H1 (cell line): ENCODE measurements around the gene CDCP1. TPM values are rescaled to one million over a fixed set of nuclear protein-coding genes. Genes with fewer than 3 reads are reported as not detected.

Experiments
- BACH1 ChIP-seq: IDR thresholded peaks from 2 replicates; pipeline ENCODE4 v1.6.1; 2012; ENCODE audit warnings: low read length, improper control_type of control experiment
- JUN ChIP-seq: IDR thresholded peaks from 2 replicates; pipeline ENCODE4 v1.6.1; 2011; ENCODE audit warnings: low read depth, mild to moderate bottlenecking, improper control_type of control experiment, low read length
- KDM4A ChIP-seq: IDR thresholded peaks from one replicate; pipeline ENCODE4 v1.7.1; 2012; ENCODE audit warnings: low read depth, mild to moderate bottlenecking, moderate library complexity, low read length, inconsistent platforms; ENCODE audit not compliant: severe bottlenecking
- SIN3A ChIP-seq, 2 experiments: IDR thresholded peaks in 1 of 2; conservative IDR thresholded peaks in 1 of 2; 2 replicates each; pipeline ENCODE4 v1.6.1; 2011 to 2012; ENCODE audit warnings: low read length in 2 of 2, improper control_type of control experiment in 1 of 2, low read depth in 1 of 2, mild to moderate bottlenecking in 1 of 2
- polyA plus RNA-seq, 7 experiments: library from polyadenylated mRNA; depleted of rRNA in 3 of 7; stranded (reverse) in 5 of 7; unstranded in 2 of 7; fragments of >200 nt in 5 of 7; fragments of 200-250 nt in 2 of 7; gene quantifications; 1 replicate in 5 of 7; 2 replicates in 1 of 7; 4 replicates in 1 of 7; pipeline versions ENCODE4 v1.2.1 to v1.2.3, GENCODE V29; 2011 to 2013; ENCODE audit warnings: missing spikeins in 2 of 7, mixed read lengths in 2 of 7
- total RNA-seq: library from RNA; stranded (reverse); fragmentation: NEBNext Ultra II Directional; extraction: Animal tissue kit (Norgen Biotek cat#: 25700); gene quantifications from 2 replicates; pipeline ENCODE4 v1.2.1, GENCODE V29; 2021

The CDCP1 gene
- total and polyA plus RNA-seq, 2 of the 8 experiments (the other 6 are each of a cell fraction or from before 2014, with no cell fraction given): 10.0 to 23.3 TPM

DNA sequence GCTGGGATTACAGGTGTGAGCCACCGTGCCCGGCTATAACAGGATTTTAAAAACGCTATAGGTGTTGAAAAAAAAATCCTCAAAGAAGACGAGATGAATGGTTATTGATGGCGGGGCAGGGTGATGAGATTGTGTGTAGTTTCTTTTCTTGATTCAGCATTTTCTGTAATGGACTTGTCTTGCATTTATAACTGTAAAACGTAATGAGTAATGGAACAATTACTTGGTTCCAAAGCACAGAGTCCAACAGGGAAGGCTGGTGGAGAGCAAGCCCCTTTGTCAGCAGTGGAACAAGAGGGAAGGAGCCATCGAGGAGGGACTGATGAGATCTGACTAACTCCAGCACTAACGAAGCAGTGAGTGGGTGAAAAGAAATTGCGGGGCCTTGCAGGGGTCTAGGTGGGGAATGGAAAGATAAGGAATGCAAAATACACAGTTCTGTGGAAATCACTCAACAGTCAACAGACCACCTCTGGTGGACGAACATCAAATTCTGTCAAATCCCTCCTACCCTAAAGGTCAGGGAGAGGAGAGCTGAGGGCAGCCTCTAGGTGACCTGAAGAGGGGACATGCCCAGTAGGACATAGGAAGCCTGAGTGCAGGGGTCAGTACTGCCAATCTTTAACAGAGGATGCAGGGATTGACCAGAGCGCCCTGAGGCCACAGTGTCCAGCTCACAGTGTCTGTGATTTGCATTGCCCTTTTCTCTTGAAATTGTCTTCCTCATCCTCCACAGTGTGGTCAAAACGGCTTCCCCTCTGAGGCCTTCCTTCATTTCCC lies 23.1 kb upstream of the CDCP1 start (continued):
- TF ChIP-seq KDM4A: no peak
- TF ChIP-seq BACH1: no peak
- no peak for TF ChIP-seq JUN
- TF ChIP-seq SIN3A (conservative IDR thresholded peaks at IDR 0.05 in 1 of 2, IDR thresholded peaks at IDR 0.05 in 1 of 2; ENCODE audit: low read depth in 1 of 2, low read length in 2 of 2): no peak
